IMR-90 (cell line): ENCODE results near the gene B3GNT5. TPM values are rescaled to one million over a fixed set of nuclear protein-coding genes. Genes with fewer than 3 reads are reported as not detected.

ENCODE experiments used
- ATAC-seq: fragments of 200-7000 bp; cut with Tn5 transposase; 2 replicates; pipeline ENCODE4 v1.9.1; 2020; ENCODE audit warnings: low read depth, mild to moderate bottlenecking, moderate library complexity
- BruUV-seq: library from RNA; stranded (reverse); fragments of 400-500 nt; replicated peaks from 2 replicates; lab custom pipeline; 2021; lab: Mats Ljungman, UMichigan
- CTCF ChIA-PET: fragments of 300-600 bp; formaldehyde crosslinking; extraction: SDS; loops from one replicate; lab custom pipeline; 2021; ENCODE audit warnings: antibody characterized with exemption; lab: Yijun Ruan, JAX
- POLR2A ChIA-PET: fragments of 300-600 bp; sonication (Branson Sonifier 250); formaldehyde crosslinking; loops from one replicate; lab custom pipeline; 2022; ENCODE audit warnings: antibody characterized with exemption; ENCODE audit not compliant: unreplicated experiment; lab: Charles Lee
- DNase-seq: peaks from one replicate; pipeline ENCODE4 v3.0.0; 2013
- H2AFZ ChIP-seq: replicated peaks from 2 replicates; pipeline ENCODE3; 2013; ENCODE audit warnings: low read length, mild to moderate bottlenecking; ENCODE audit not compliant: poor library complexity
- H2AK5ac ChIP-seq: 2 replicates; pipeline ENCODE4 v1.6.1; 2013; ENCODE audit warnings: low read depth, low read length, inconsistent platforms
- H2AK9ac ChIP-seq: replicated peaks from 2 replicates; pipeline ENCODE3; 2013; ENCODE audit warnings: mild to moderate bottlenecking, low read depth, low read length, moderate library complexity; ENCODE audit not compliant: poor library complexity
- H2BK120ac ChIP-seq: 2 replicates; pipeline ENCODE4 v1.6.1; 2013; ENCODE audit warnings: low read depth, low read length, inconsistent platforms
- H2BK15ac ChIP-seq: 3 replicates; pipeline ENCODE4 v1.6.1; 2013; ENCODE audit warnings: low read depth, low read length, inconsistent platforms
- H2BK20ac ChIP-seq: 2 replicates; pipeline ENCODE4 v1.6.1; 2013; ENCODE audit warnings: low read depth, mild to moderate bottlenecking, inconsistent platforms, low read length, moderate library complexity
- H2BK5ac ChIP-seq: 2 replicates; pipeline ENCODE4 v1.6.1; 2013; ENCODE audit warnings: mild to moderate bottlenecking, low read depth, low read length, inconsistent platforms; ENCODE audit not compliant: poor library complexity, severe bottlenecking
- H3K14ac ChIP-seq: replicated peaks from 2 replicates; pipeline ENCODE4 v1.6.1; 2013; ENCODE audit warnings: low read depth, low read length, inconsistent platforms
- H3K18ac ChIP-seq: 2 replicates; pipeline ENCODE4 v1.6.1; 2013; ENCODE audit warnings: low read depth, low read length, control low read depth
- H3K23ac ChIP-seq: 2 replicates; pipeline ENCODE4 v1.6.1; 2013; ENCODE audit warnings: low read depth, low read length, inconsistent platforms
- H3K27ac ChIP-seq: 2 replicates; pipeline ENCODE4 v1.5.1; 2013; ENCODE audit warnings: mild to moderate bottlenecking, control low read depth, low read length; ENCODE audit not compliant: insufficient read depth
- H3K27me3 ChIP-seq: 2 replicates; pipeline ENCODE4 v1.6.1; 2013; ENCODE audit warnings: low read length; ENCODE audit not compliant: control insufficient read depth, insufficient read depth
- H3K36me3 ChIP-seq: 2 replicates; pipeline ENCODE4 v1.6.1; 2013; ENCODE audit warnings: low read length, mixed read lengths; ENCODE audit not compliant: control insufficient read depth, insufficient read depth
- H3K4ac ChIP-seq: 2 replicates; pipeline ENCODE4 v1.6.1; 2013; ENCODE audit warnings: low read depth, low read length, inconsistent platforms
- H3K4me1 ChIP-seq: 2 replicates; pipeline ENCODE4 v1.6.1; 2013; ENCODE audit warnings: low read length, mixed read lengths; ENCODE audit not compliant: control insufficient read depth, insufficient read depth
- H3K4me2 ChIP-seq: 2 replicates; pipeline ENCODE4 v1.6.1; 2013; ENCODE audit warnings: low read depth, mild to moderate bottlenecking, control low read depth, low read length, moderate library complexity
- H3K4me3 ChIP-seq: 2 replicates; pipeline ENCODE4 v1.5.1; 2013; ENCODE audit warnings: low read depth, mild to moderate bottlenecking, control low read depth, low read length, moderate library complexity; ENCODE audit not compliant: insufficient read depth
- H3K56ac ChIP-seq: 2 replicates; pipeline ENCODE4 v1.6.1; 2013; ENCODE audit warnings: low read length, inconsistent platforms; ENCODE audit not compliant: insufficient read depth; ENCODE audit errors: extremely low read depth
- H3K79me1 ChIP-seq, 2 experiments: 2 replicates each; pipeline ENCODE4 v1.6.1; 2013; ENCODE audit warnings: low read length in 2 of 2, inconsistent platforms in 1 of 2, low read depth in 1 of 2
- H3K9ac ChIP-seq: 2 replicates; pipeline ENCODE4 v1.6.1; 2013; ENCODE audit warnings: low read depth, low read length, control low read depth
- H3K9me1 ChIP-seq: 2 replicates; pipeline ENCODE4 v1.6.1; 2013; ENCODE audit warnings: low read length, inconsistent platforms; ENCODE audit not compliant: insufficient read depth
- H3K9me3 ChIP-seq: 2 replicates; pipeline ENCODE4 v1.6.1; 2013; ENCODE audit warnings: low read length; ENCODE audit not compliant: control insufficient read depth, insufficient read depth
- H4K20me1 ChIP-seq: 2 replicates; pipeline ENCODE4 v1.6.1; 2013; ENCODE audit warnings: low read length, inconsistent platforms; ENCODE audit not compliant: insufficient read depth
- H4K5ac ChIP-seq: 2 replicates; pipeline ENCODE4 v1.6.1; 2013; ENCODE audit warnings: mild to moderate bottlenecking, low read depth, low read length, control low read depth
- H4K8ac ChIP-seq, 2 experiments: 2 replicates each; pipeline ENCODE4 v1.6.1; 2013; ENCODE audit warnings: low read depth in 2 of 2, low read length in 2 of 2, control low read depth in 1 of 2, inconsistent platforms in 1 of 2
- H4K91ac ChIP-seq: 2 replicates; pipeline ENCODE4 v1.6.1; 2013; ENCODE audit warnings: low read depth, low read length, inconsistent platforms; ENCODE audit not compliant: insufficient read depth
- BHLHE40 ChIP-seq: fragments of 150-350 bp; IDR thresholded peaks from 2 replicates; pipeline ENCODE4 v1.6.1; 2016; ENCODE audit warnings: mild to moderate bottlenecking, low read depth, low read length
- CEBPB ChIP-seq: IDR thresholded peaks from 2 replicates; pipeline ENCODE4 v1.6.1; 2012; ENCODE audit warnings: low read depth, low read length, improper control_type of control experiment
- FOS ChIP-seq: fragments of 150-350 bp; IDR thresholded peaks from 2 replicates; pipeline ENCODE4 v1.6.1; 2016; ENCODE audit warnings: low read depth, low read length
- MAFK ChIP-seq: IDR thresholded peaks from 2 replicates; pipeline ENCODE4 v1.6.1; 2012; ENCODE audit warnings: low read depth, low read length, improper control_type of control experiment
- MAZ ChIP-seq: IDR thresholded peaks from 2 replicates; pipeline ENCODE4 v1.6.1; 2012; ENCODE audit warnings: low read depth, mild to moderate bottlenecking, low read length, improper control_type of control experiment, moderate library complexity, borderline replicate concordance
- MXI1 ChIP-seq: IDR thresholded peaks from 2 replicates; pipeline ENCODE4 v1.6.1; 2012; ENCODE audit warnings: low read depth, mild to moderate bottlenecking, low read length, moderate library complexity, borderline replicate concordance
- NFE2L2 ChIP-seq: fragments of 150-350 bp; IDR thresholded peaks from 2 replicates; pipeline ENCODE4 v1.6.1; 2016; ENCODE audit warnings: low read depth, mild to moderate bottlenecking, low read length
- POLR2A ChIP-seq: IDR thresholded peaks from 2 replicates; pipeline ENCODE4 v1.6.1; 2012; ENCODE audit warnings: mild to moderate bottlenecking, low read depth, low read length
- RAD21 ChIP-seq: IDR thresholded peaks from 2 replicates; pipeline ENCODE4 v1.6.1; 2012; ENCODE audit warnings: low read length, improper control_type of control experiment
- RCOR1 ChIP-seq: IDR thresholded peaks from 2 replicates; pipeline ENCODE4 v1.6.1; 2012; ENCODE audit warnings: mild to moderate bottlenecking, low read length, improper control_type of control experiment; ENCODE audit not compliant: insufficient replicate concordance
- RFX5 ChIP-seq: IDR thresholded peaks from 2 replicates; pipeline ENCODE4 v1.8.0; 2012; ENCODE audit warnings: low read depth, mild to moderate bottlenecking, low read length, moderate library complexity
- SMC3 ChIP-seq: fragments of 150-350 bp; IDR thresholded peaks from 2 replicates; pipeline ENCODE4 v1.6.1; 2016; ENCODE audit warnings: low read depth, mild to moderate bottlenecking, antibody characterized with exemption, low read length, moderate library complexity
- WGBS, 2 experiments: methylation state at CpG; one replicate each; pipeline versions ENCODE4 v1.1.5 to v1.1.7; 2013; ENCODE audit warnings: missing lambda C conversion rate in 2 of 2; ENCODE audit not compliant: insufficient read length in 1 of 2; ENCODE audit errors: extremely low coverage in 2 of 2; 5-methylcytosine and 5-hydroxymethylcytosine counted together
- dilution Hi-C: fragments of 300-500 bp; cut with HindIII; formaldehyde crosslinking; loops from one replicate; pipeline ENCODE4 v1.14.3; 2018; ENCODE audit warnings: low sequenced_read_pairs; ENCODE audit not compliant: unreplicated experiment
- in situ Hi-C: fragments of 300-500 bp; cut with MboI; formaldehyde crosslinking; loops from 3 replicates; pipeline ENCODE4 v1.14.3; 2019; ENCODE audit warnings: low sequenced_read_pairs, inconsistent platforms, mixed read lengths
- intact Hi-C: fragments of 100-400 bp; cut with micrococcal nuclease; formaldehyde crosslinking; loops from 2 replicates; pipeline ENCODE4 v1.10.0; 2022
- polyA plus RNA-seq, 3 experiments: library from polyadenylated mRNA; depleted of rRNA; stranded (reverse); fragments of >200 nt; gene quantifications; 2 replicates each; pipeline ENCODE4 v1.2.3, GENCODE V29; 2012; ENCODE audit warnings: low replicate concordance in 1 of 3
- total RNA-seq: library from RNA; depleted of rRNA; stranded (reverse); fragments of >200 nt; gene quantifications from 2 replicates; pipeline ENCODE4 v1.2.3, GENCODE V29; 2012
- TF ChIP-seq, protein P1 (sequence below): fragments of 150-350 bp; IDR thresholded peaks from 2 replicates; pipeline ENCODE4 v1.6.1; 2017; ENCODE audit warnings: mild to moderate bottlenecking, antibody characterized with exemption, low read length, low read depth
- TF ChIP-seq, protein P2 (sequence below): conservative IDR thresholded peaks from 2 replicates; pipeline ENCODE4 v1.5.1; 2012; ENCODE audit warnings: mild to moderate bottlenecking, low read depth, low read length, improper control_type of control experiment

B3GNT5 gene
- total and polyA plus RNA-seq, 2 of the 4 experiments (the other 2 are of a cell fraction) = 1.6 to 3.4 TPM

- intact Hi-C loops (loop anchor here (2.0 kb wide), 1 partner anchor 35 kb away; no protein-coding TSS in a partner anchor), dilution Hi-C loops (no loop called here), in situ Hi-C loops (no loop called here)
- H4K8ac ChIP-seq = no peak overlapping the region
- no peak overlapping the region for H2AK9ac ChIP-seq
- no peaks in the 10 kb centered on the region for H3K79me1 ChIP-seq
- H3K27me3 ChIP-seq = no peaks in the 10 kb centered on the region
- no peaks in the 10 kb centered on the region for H4K20me1 ChIP-seq
- H3K9ac ChIP-seq = no peak overlapping the region
- no peak overlapping the region; the same call in 1 of the 2 replicates for H3K14ac ChIP-seq
- H3K4ac ChIP-seq = no peak overlapping the region
- H3K4me1 ChIP-seq = peaks cover 12% of the 10 kb centered on the region
- H4K5ac ChIP-seq = no peak overlapping the region
- H2BK120ac ChIP-seq = no peak overlapping the region
- H2AFZ ChIP-seq = no peak overlapping the region
- TF ChIP-seq, protein P1, sequence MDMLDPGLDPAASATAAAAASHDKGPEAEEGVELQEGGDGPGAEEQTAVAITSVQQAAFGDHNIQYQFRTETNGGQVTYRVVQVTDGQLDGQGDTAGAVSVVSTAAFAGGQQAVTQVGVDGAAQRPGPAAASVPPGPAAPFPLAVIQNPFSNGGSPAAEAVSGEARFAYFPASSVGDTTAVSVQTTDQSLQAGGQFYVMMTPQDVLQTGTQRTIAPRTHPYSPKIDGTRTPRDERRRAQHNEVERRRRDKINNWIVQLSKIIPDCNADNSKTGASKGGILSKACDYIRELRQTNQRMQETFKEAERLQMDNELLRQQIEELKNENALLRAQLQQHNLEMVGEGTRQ = no peak
- no peak for TF ChIP-seq NFE2L2
- TF ChIP-seq MAZ = no peak
- no peak for TF ChIP-seq RAD21
- TF ChIP-seq RFX5 = no peak
- no peak for TF ChIP-seq BHLHE40
- no peak for TF ChIP-seq SMC3
- TF ChIP-seq CEBPB = no peak
- no peak for TF ChIP-seq FOS
- no peak for TF ChIP-seq POLR2A
- TF ChIP-seq, protein P2, sequence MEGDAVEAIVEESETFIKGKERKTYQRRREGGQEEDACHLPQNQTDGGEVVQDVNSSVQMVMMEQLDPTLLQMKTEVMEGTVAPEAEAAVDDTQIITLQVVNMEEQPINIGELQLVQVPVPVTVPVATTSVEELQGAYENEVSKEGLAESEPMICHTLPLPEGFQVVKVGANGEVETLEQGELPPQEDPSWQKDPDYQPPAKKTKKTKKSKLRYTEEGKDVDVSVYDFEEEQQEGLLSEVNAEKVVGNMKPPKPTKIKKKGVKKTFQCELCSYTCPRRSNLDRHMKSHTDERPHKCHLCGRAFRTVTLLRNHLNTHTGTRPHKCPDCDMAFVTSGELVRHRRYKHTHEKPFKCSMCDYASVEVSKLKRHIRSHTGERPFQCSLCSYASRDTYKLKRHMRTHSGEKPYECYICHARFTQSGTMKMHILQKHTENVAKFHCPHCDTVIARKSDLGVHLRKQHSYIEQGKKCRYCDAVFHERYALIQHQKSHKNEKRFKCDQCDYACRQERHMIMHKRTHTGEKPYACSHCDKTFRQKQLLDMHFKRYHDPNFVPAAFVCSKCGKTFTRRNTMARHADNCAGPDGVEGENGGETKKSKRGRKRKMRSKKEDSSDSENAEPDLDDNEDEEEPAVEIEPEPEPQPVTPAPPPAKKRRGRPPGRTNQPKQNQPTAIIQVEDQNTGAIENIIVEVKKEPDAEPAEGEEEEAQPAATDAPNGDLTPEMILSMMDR = no peak
- no peak for TF ChIP-seq RCOR1
- TF ChIP-seq MXI1 = no peak
- no peak for TF ChIP-seq MAFK
- no peaks in the 10 kb centered on the region for H3K9me3 ChIP-seq
- CTCF ChIA-PET = no interaction called here
- H3K27ac ChIP-seq = no peak overlapping the region
- DNase-seq (peak; percentile 66), ATAC-seq (no peak; the same call in none of the 2 replicates)
- 0 out of 2 replicates have a peak overlapping the region, but pooled peaks have one; percentile 61 for H2AK5ac ChIP-seq
- H3K9me1 ChIP-seq = no peaks in the 10 kb centered on the region
- POLR2A ChIA-PET = no interaction called here
- no peaks in the 10 kb centered on the region for H3K36me3 ChIP-seq
- H3K4me2 ChIP-seq = no peak overlapping the region
- no TSS peak for BruUV-seq
- WGBS, 2 experiments = 80% methylated on average over 1 of the region's 4 CpGs; no CpG with 5 or more reads in 1 of the 2 experiments
- H2BK5ac ChIP-seq = no peak overlapping the region
- no peak overlapping the region for H3K18ac ChIP-seq
- H2BK20ac ChIP-seq = no peak overlapping the region
- no peak overlapping the region for H3K56ac ChIP-seq
- no peak overlapping the region for H3K4me3 ChIP-seq
- no peak overlapping the region for H4K91ac ChIP-seq
- H2BK15ac ChIP-seq = no peak overlapping the region
- no peak overlapping the region for H3K23ac ChIP-seq
These were observed 38.5 kb downstream of the B3GNT5 start for GRCh38 chr3:183291497-183292031.
